Activated CD8-positive, alpha-beta memory T cell treated with anti-CD3 and anti-CD28 coated beads for 24 hours (primary cell): ENCODE results near the gene PDE1A.
"Not testable (repeated sequence)": the region's sequence is repeated elsewhere in the genome, so short reads cannot be mapped to it uniquely, and the experiment has no call there.

Experiments used
- DNase-seq: peaks from one replicate; pipeline ENCODE4 v3.0.0-alpha.2; 2020

Gene PDE1A

GRCh38 chr2:182404975-182405561 is 21.8 kb downstream of the PDE1A start:
- DNase-seq: no peak

GRCh38 chr2:182404092-182404491 is 22.7 kb downstream of the PDE1A start:
- DNase-seq: no peak

GRCh38 chr2:182393270-182393760 is 33.5 kb downstream of the PDE1A start:
- no peak for DNase-seq

GRCh38 chr2:182391443-182391842 is 35.4 kb downstream of the PDE1A start:
- no peak for DNase-seq

- not testable (repeated sequence) for DNase-seq
These were observed 40.5 kb downstream of the PDE1A start for GRCh38 chr2:182386267-182386880.

GRCh38 chr2:182384860-182385259 is 42.0 kb downstream of the PDE1A start:
- DNase-seq: no peak

- no peak for DNase-seq
These were observed 45.6 kb downstream of the PDE1A start for GRCh38 chr2:182381225-182381624.

- DNase-seq: no peak
These were observed 47.6 kb downstream of the PDE1A start for GRCh38 chr2:182379241-182379640.

GRCh38 chr2:182378759-182379158 is 48.1 kb downstream of the PDE1A start:
- DNase-seq: no peak

- no peak for DNase-seq
These were observed 49.4 kb downstream of the PDE1A start for GRCh38 chr2:182377467-182377866.

GRCh38 chr2:182375862-182376261 is 51.0 kb downstream of the PDE1A start:
- DNase-seq: no peak

- no peak for DNase-seq
These were observed 54.2 kb downstream of the PDE1A start for GRCh38 chr2:182372661-182373060.

GRCh38 chr2:182368996-182369395 is 57.8 kb downstream of the PDE1A start:
- no peak for DNase-seq

GRCh38 chr2:182368446-182368845 is 58.4 kb downstream of the PDE1A start:
- DNase-seq: no peak

- no peak for DNase-seq
These were observed 59.4 kb downstream of the PDE1A start for GRCh38 chr2:182367401-182367800.

- no peak for DNase-seq
These were observed 60.2 kb downstream of the PDE1A start for GRCh38 chr2:182366628-182367027.

GRCh38 chr2:182365855-182366254 is 61.0 kb downstream of the PDE1A start:
- DNase-seq: no peak

- DNase-seq: no peak
These were observed 65.4 kb downstream of the PDE1A start for GRCh38 chr2:182361477-182361876.

GRCh38 chr2:182360663-182361260 is 66.1 kb downstream of the PDE1A start:
- no peak for DNase-seq

- no peak for DNase-seq
These were observed 66.7 kb downstream of the PDE1A start for GRCh38 chr2:182359990-182360662.

- DNase-seq: no peak
These were observed 67.5 kb downstream of the PDE1A start for GRCh38 chr2:182359027-182359989.

GRCh38 chr2:182358601-182359000 is 68.2 kb downstream of the PDE1A start:
- no peak for DNase-seq

GRCh38 chr2:182355815-182356214 is 71.0 kb downstream of the PDE1A start:
- no peak for DNase-seq
